ENCODE results near the gene SPPL2B. TPM values are rescaled to one million over a fixed set of nuclear protein-coding genes. Genes with fewer than 3 reads are reported as not detected.

SPPL2B gene
- polyA plus RNA-seq, 1 of the 3 experiments (the other 2 are of a cell fraction) = 58.1 TPM

DNA sequence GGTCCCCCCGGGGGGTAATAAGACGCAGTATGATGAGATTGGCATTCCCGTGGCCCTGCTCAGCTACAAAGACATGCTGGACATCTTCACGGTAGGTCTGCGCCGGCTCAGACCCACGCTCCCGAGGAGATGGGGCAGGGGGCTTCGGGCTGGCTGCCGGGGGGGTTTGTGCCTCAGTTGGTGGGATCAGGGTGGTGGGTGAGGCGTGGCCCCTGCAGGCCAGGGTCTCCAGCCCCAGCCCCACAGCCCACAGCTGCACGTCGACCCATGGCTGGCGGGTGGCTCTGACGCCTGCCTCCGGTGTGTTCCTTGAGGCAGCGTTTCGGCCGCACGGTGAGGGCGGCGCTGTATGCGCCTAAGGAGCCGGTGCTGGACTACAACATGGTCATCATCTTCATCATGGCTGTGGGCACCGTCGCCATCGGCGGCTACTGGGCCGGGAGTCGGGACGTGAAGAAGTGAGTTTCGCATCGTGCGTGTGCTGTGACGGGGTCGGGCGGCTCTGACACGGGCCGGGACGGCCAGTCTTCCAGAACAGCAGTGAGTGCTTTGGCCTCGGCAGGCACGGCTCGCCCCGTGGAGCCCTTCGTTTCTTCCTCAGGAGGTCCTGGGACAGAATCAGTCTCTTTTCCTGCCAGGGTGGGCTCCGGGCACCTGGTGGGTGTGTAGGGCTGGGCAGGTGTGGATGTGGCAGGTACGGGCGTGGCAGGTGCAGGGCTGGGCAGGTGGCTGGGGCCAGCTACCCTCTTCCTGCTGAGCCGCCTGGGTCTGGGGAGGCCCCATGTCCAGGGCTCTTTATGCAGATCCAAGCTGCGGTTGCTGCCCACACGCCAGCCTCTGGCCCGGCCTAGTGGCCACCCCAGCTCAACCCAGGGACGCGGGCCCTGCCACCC, 10.5 kb downstream of the SPPL2B start (continued):
- no peak for TF ChIP-seq USF1 (IDR thresholded peaks at IDR 0.05; ENCODE audit: borderline replicate concordance, low read depth)
- no peak for TF ChIP-seq GATA2 (CRISPR knock-in tag; IDR thresholded peaks at IDR 0.05)
- no peak for TF ChIP-seq TAF1 (IDR thresholded peaks at IDR 0.05; ENCODE audit: borderline replicate concordance, low read depth, low read length)
- TF ChIP-seq POLR2AphosphoS5 (IDR thresholded peaks at IDR 0.05; ENCODE audit: low read depth, low read length) = no peak
- no peak for TF ChIP-seq RFX5 (IDR thresholded peaks at IDR 0.05; ENCODE audit: low read length)
- TF ChIP-seq MXI1 (IDR thresholded peaks at IDR 0.05; ENCODE audit: low read depth, low read length) = no peak

GRCh38 chr19:2339644-2340310, 11.3 kb downstream of the SPPL2B start:
- H3K4me2 ChIP-seq = no peak overlapping the region
- 95% methylated on average over 22 of the region's 52 CpGs for WGBS (ENCODE audit: low lambda C conversion rate)

More at GRCh38 chr19:2339644-2340310, 11.3 kb downstream of the SPPL2B start:
- Histone ChIP-seq H3K4me3 (ENCODE audit: low read depth in 2 of 2, low read length in 1 of 2) (no peak overlapping the region), H2AFZ (ENCODE audit: low read depth) (no peak overlapping the region), H4K20me1 (ENCODE audit: insufficient read depth) (peaks cover 9% of the 10 kb centered on the region; the same call in 1 of the 2 replicates), H3K27me3 (ENCODE audit: insufficient read depth) (no peaks in the 10 kb centered on the region), H3K9ac (no peak overlapping the region), H3F3A (replicated peaks; ENCODE audit: insufficient read depth) (peaks cover 12% of the 10 kb centered on the region), H3K9me3 (no peaks in the 10 kb centered on the region), H3K9me2 (no peaks in the 10 kb centered on the region), H3K27ac (ENCODE audit: low read depth in 2 of 2, low read length in 1 of 2) (no peak overlapping the region), H3K36me3 (replicated peaks in 1 of 2; ENCODE audit: control insufficient read depth in 1 of 2, insufficient read depth in 2 of 2, low read length in 1 of 2) (peaks cover 0 to 16% of the 10 kb centered on the region in 2 experiments), H3K4me1 (ENCODE audit: control insufficient read depth in 1 of 2, insufficient read depth in 2 of 2, low read depth in 1 of 2, low read length in 1 of 2) (no peaks in the 10 kb centered on the region), H3K79me2 (ENCODE audit: insufficient read depth) (peaks cover 17% of the 10 kb centered on the region; the same call in 1 of the 2 replicates)
- ChIA-PET POLR2A (no interaction called here), CTCF (interaction anchor here (1.4 kb wide), 1 partner anchor 66 kb away, joined by 3 read pairs; no protein-coding TSS in a partner anchor)
- TF ChIP-seq CTCF (IDR thresholded peaks at IDR 0.05) (no peak), RXRA (IDR thresholded peaks at IDR 0.05; ENCODE audit: borderline replicate concordance, low read depth) (no peak)
- DNase-seq = no peak
